ENCODE results near the gene PDE4A.
A peak's percentile ranks its signal among the peaks of the same experiment; 100 is the strongest.
"Not testable (repeated sequence)": the region's sequence is repeated elsewhere in the genome, so short reads cannot be mapped to it uniquely, and the experiment has no call there.

The PDE4A gene

DNA sequence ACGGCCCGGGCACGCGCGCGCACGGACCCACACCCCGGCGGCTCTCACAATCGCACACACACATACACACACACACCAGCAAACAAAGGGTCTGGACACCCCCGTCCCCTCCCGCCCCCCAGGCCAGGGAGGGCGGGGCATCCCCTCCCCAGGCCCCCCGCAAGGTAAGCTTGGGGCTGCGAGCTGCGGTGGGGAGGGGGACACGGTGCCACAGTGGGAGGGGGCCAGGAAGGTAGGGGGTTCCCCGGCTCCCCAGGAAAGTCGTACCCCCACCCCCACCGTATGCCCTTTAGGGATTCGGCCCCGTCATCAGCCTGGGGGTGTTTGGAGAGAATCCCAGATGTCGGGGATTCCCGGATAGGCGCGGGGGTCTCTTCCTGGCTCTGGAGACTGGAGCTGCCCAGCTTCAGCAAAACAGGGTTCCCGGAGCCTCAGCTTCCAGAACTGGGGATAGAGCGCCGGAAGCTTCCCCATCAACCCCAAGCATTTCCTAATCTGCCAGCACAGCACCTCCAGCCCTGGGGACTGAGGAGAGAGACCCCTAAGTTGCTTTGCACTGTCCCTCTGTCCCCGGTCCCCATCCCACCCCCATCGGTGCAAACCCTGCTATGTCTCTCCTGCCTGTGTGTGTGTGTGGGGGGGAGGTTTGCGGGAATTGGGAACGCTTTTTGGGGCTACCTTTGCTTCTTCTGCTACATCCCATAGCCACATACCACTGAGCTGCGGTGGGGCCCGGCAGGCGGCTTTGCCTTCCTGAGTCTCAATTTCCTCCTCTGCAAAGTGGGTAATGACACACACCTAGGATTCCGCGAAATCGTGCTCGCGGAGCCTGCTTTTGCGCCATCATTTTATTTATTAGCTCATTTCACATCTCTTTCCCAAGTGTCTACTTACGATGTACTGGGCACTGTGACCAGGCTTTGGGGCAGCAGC lies 15.2 kb upstream of the PDE4A start:
- DNase-seq, result no peak

- DNase-seq, result no peak
Observed at GRCh38 chr19:10406191-10406590, 14.1 kb upstream of the PDE4A start.

GRCh38 chr19:10407096-10407495 lies 13.2 kb upstream of the PDE4A start:
- no peak for DNase-seq

DNA sequence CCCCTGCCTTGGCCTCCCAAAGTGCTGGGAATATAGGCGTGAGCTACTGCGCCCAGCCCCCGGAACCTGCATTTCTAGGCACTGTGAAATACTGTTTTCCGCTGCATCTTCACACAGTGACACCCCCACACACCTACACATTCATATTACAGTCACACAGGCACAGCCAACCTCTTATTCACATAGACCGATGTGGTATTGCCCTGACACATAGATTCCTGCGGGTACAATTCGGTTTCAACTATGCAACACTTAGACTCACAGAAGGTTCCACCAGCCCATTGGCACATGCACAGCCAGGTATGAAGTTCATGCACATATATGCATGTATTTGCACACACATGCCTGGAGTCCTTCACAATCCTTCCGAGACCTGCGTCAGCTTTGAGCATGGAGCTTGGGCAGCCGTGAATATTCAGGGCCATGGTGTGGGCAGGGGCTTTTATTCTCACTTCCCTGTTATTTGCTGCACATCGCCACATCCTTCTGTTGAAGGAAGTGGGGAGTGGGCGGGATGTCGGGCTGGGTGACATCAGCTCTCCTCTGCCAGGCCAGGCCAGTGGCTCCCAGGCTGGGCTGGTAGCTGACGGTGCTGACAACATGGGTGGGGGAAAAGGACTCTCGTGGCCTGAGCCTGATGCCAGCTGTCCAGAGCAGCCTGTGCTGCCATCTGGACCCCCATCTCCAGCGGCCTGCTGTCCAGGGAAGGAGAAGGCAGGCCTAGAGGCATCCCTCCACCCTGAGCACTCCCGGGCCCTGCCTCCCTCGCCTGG lies 11.6 kb upstream of the PDE4A start:
- no peak for DNase-seq

- DNase-seq, result not testable (repeated sequence)
Observed at GRCh38 chr19:10411224-10411623, 9.1 kb upstream of the PDE4A start.

DNA sequence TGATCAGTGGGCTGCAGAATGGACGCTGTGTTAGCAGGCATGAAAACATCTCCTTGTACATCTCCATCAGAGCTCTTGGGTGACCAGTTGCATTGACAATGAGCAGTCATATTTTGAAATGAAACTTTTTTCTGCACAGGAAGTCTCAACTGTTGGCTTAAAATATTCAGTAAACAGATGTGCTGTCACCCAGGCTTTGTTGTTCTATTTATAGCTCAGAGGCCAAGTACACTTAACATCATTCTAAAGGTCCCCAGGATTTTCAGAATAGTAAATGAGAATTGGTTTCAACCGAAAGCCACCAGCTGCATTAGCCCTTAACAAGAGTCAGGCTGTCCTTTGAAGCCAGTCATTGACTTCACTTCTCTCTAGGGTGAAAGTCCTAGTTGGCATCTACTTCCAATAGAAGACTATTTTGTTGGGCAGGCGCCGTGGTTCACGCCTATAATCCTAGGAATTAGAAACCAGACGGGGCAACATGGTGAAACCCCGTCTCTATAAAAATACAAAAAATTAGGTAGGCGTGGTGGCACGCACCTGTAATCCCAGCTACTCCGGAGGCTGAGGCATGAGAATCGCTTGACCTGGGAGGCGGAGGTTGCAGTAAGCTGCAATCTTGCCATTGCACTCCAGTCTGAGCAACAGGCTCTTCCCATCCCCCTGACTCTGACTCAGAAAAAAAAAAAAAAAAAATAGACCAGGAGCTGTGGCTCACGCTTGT lies 7.9 kb upstream of the PDE4A start:
- no peak for DNase-seq

DNA sequence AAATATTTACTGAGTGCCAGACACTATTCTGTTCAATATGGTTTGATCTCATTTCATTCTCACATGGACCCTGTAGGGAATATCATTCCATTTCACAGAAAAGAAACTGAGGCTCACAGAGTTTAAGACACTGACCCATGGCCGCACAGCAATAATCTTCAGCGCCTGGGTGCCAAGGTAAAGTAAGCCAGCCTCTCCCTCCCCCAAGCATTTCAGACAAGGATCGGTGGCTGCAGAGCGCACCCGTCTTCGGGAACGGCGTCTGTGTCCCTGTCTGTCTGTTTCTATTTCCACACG lies 4.3 kb upstream of the PDE4A start:
- DNase-seq, result no peak

DNA sequence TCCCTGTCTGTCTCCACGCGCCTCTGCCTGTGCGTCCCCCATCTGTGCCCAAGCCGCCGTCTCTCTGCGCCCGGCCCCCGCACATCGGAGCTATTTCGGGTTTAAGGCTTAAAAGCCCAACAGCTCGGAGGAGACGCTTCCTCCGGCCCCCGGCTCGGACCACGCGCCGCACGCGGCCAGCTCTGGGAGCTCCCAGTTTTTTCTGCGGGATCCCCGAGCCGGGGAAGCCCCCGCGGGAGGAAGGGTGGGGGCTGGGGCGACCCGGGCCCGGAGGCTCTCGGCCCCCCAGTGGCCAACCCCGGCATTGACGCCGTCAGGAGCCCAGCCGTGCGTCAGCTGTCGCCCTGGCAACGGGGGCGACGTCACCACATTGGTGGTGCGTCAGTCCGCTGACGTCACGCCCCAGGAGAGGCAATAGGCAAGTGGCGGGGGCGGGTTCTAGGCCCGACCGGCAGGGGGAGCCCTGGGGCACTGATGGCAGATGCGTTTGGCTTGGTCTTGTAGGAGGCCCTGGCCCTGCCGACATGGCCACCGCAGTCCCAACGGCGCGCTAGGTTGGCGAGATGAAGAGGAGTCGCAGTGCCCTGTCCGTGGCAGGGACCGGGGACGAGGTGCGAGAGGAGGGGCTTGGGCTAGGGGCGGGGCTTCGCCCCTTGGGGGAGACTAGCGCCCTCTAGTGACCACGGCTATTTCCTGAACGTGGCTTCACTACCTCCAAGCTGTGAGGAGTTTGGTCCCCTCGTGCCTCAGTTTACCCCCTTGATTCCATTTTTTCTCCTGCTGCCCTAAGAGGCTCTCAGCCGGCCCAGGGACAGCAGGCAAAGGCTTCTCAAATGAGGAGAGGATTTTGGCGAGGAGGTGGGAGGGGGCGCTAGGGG lies 3.7 kb upstream of the PDE4A start:
- DNase-seq, result peak; percentile 74 to 75

GRCh38 chr19:10417541-10418234 lies 2.6 kb upstream of the PDE4A start:
- DNase-seq, result no peak

DNA sequence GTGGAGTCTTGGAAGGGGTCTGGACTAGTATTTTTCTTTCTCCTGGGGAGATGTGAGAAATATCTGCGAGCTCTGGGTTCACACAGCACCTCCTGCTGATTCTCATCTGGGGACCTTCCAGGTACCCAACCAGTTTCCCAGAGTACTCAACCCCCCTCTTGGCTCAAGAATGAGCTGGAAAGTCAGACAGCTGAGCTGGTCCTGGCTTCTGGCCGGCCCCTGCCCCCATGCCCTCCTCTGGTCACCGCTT lies 2.2 kb upstream of the PDE4A start:
- no peak for DNase-seq

DNA sequence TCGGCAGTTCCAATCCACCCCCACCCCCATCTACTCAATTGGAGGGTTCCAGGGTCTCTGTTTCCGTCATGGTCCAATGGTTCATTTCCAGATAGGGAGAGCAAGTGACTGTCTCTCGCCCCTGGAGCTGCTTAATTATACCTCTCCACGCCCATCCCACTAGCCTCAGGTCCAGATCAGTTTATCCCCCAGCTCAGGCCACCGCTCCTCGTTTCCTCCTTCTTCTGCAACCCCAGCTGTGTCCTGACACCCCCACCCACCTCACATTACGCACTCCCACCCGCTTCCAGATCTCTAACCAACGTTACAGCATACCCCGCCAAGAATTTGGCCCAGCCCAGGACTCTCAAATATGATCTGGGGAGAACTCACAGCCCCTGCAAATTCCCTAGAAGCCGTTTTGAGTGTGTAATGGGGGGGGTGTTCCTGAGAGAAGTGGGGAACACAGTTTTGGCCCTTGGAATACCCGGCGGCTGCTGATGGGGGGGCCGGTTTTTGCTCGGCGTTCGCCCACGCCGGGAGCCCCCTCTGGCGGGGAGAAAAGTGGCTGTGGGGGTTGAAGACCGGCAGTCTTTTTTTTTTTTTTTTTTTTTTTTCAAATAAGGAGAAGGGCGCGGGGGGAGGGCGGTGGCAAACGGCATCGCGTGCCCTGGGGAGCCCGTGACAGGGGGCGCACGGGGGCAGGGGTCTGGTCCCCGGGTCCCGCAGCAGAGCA lies 1.7 kb upstream of the PDE4A start:
- DNase-seq, result no peak

DNA sequence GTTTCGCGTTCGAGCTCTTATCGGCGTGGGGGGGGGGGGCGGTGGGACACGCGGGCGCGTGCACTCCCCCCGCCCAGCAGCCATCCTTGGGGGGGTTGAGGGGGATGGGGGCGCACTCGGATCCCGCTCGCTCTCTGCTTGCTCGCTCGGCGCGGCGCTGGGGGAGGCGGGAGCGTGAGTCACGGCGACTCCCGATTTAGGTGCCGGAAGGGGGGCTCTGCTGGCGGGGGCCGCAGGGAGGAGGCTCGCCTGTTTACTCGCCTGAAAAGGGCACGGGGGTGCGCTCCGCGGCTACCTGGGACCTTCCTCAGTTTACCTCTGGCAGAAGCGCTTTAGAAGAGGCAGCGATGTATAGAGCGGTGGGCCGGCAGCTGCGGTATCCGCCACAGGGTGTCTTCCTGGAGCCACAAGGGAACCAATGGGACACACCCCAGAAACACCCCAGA lies 1.1 kb upstream of the PDE4A start:
- DNase-seq, result no peak

- peak; percentile 48 to 73 for DNase-seq
Observed at GRCh38 chr19:10419646-10420443, 493 bp upstream of the PDE4A start.

- no peak for DNase-seq
Observed at GRCh38 chr19:10421240-10422045, 1.1 kb downstream of the PDE4A start.

GRCh38 chr19:10422046-10422461 lies 1.7 kb downstream of the PDE4A start:
- no peak for DNase-seq

GRCh38 chr19:10422846-10423245 lies 2.5 kb downstream of the PDE4A start:
- DNase-seq, result no peak

- peak; percentile 68 to 76 for DNase-seq
Observed at GRCh38 chr19:10424011-10424637, 3.8 kb downstream of the PDE4A start.

- no peak for DNase-seq
Observed at GRCh38 chr19:10427169-10427568, 6.8 kb downstream of the PDE4A start.

GRCh38 chr19:10428996-10429381 lies 8.7 kb downstream of the PDE4A start:
- DNase-seq, result no peak

Measured in SHP77 (cell line).